Adrenal gland (tissue), 5 donors: ENCODE measurements around the gene BCAS3.

Source experiments
- POLR2A ChIP-seq, 2 donors: fragments of 450-650 bp; IDR thresholded peaks; one replicate each; pipeline ENCODE4 v1.6.1; 2017; ENCODE audit warnings: antibody characterized with exemption in 2 of 2, mild to moderate bottlenecking in 2 of 2, moderate library complexity in 1 of 2
- TF ChIP-seq, protein P1 (sequence below), 6 experiments: fragments of 450-650 bp in 4 of 6; fragments of 200-600 bp in 2 of 6; sonication (generic) in 1 of 6; IDR thresholded peaks; 1 replicate in 5 of 6; 2 replicates in 1 of 6; pipeline versions ENCODE4 v1.5.1 to v1.8.0; 2016 to 2021; ENCODE audit warnings: antibody characterized with exemption in 6 of 6, mild to moderate bottlenecking in 2 of 6, moderate library complexity in 1 of 6
- donor health status: DM: no; HTN: no; CAD: no.

GRCh38 chr17:61380217-61380835 lies 702.7 kb downstream of the BCAS3 start:
- TF ChIP-seq POLR2A (IDR thresholded peaks at IDR 0.05): no peak
- TF ChIP-seq, protein P1, sequence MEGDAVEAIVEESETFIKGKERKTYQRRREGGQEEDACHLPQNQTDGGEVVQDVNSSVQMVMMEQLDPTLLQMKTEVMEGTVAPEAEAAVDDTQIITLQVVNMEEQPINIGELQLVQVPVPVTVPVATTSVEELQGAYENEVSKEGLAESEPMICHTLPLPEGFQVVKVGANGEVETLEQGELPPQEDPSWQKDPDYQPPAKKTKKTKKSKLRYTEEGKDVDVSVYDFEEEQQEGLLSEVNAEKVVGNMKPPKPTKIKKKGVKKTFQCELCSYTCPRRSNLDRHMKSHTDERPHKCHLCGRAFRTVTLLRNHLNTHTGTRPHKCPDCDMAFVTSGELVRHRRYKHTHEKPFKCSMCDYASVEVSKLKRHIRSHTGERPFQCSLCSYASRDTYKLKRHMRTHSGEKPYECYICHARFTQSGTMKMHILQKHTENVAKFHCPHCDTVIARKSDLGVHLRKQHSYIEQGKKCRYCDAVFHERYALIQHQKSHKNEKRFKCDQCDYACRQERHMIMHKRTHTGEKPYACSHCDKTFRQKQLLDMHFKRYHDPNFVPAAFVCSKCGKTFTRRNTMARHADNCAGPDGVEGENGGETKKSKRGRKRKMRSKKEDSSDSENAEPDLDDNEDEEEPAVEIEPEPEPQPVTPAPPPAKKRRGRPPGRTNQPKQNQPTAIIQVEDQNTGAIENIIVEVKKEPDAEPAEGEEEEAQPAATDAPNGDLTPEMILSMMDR (IDR thresholded peaks at IDR 0.05): no peak
